DMS114 treated with DMSO at 0.1 percent for 48 hours (cell line): ENCODE data around the gene HBP1.
A peak's percentile ranks its signal among the peaks of the same experiment; 100 is the strongest.

ENCODE experiments used
- DNase-seq: peaks from one replicate; lab custom pipeline; 2025; ENCODE audit not compliant: unreplicated experiment; lab: John Stamatoyannopoulos, UW

The HBP1 gene

GRCh38 chr7:107180378-107180777 lies 11.6 kb downstream of the HBP1 start:
- DNase-seq = no peak

GRCh38 chr7:107181172-107181571 lies 12.4 kb downstream of the HBP1 start:
- DNase-seq = no peak

- no peak for DNase-seq
These were observed 16.9 kb downstream of the HBP1 start for GRCh38 chr7:107185716-107186115.

- DNase-seq = no peak
These were observed 17.4 kb downstream of the HBP1 start for GRCh38 chr7:107186240-107186639.

GRCh38 chr7:107187774-107188173 lies 19.0 kb downstream of the HBP1 start:
- no peak for DNase-seq

- no peak for DNase-seq
These were observed 21.3 kb downstream of the HBP1 start for GRCh38 chr7:107190090-107190489.

- DNase-seq = no peak
These were observed 25.2 kb downstream of the HBP1 start for GRCh38 chr7:107194052-107194451.

- no peak for DNase-seq
These were observed 28.2 kb downstream of the HBP1 start for GRCh38 chr7:107196834-107197610.

- DNase-seq = peak; percentile 23
These were observed 33.1 kb downstream of the HBP1 start for GRCh38 chr7:107201795-107202450.

- DNase-seq = no peak
These were observed 34.8 kb downstream of the HBP1 start for GRCh38 chr7:107203607-107204006.

GRCh38 chr7:107206136-107206535 lies 37.3 kb downstream of the HBP1 start:
- DNase-seq = no peak

- no peak for DNase-seq
These were observed 37.9 kb downstream of the HBP1 start for GRCh38 chr7:107206706-107207105.

GRCh38 chr7:107207459-107207858 lies 38.7 kb downstream of the HBP1 start:
- DNase-seq = no peak

- DNase-seq = no peak
These were observed 39.3 kb downstream of the HBP1 start for GRCh38 chr7:107208024-107208521.

- no peak for DNase-seq
These were observed 39.8 kb downstream of the HBP1 start for GRCh38 chr7:107208563-107208962.

GRCh38 chr7:107209565-107209964 lies 40.8 kb downstream of the HBP1 start:
- DNase-seq = no peak

- no peak for DNase-seq
These were observed 41.6 kb downstream of the HBP1 start for GRCh38 chr7:107210400-107210799.

- DNase-seq = no peak
These were observed 43.9 kb downstream of the HBP1 start for GRCh38 chr7:107212725-107213124.

- DNase-seq = no peak
These were observed 44.5 kb downstream of the HBP1 start for GRCh38 chr7:107213193-107213788.

GRCh38 chr7:107213945-107214344 lies 45.1 kb downstream of the HBP1 start:
- no peak for DNase-seq

GRCh38 chr7:107219563-107220244 lies 50.9 kb downstream of the HBP1 start:
- no peak for DNase-seq
